AG08396 (cell line): Measurements from ENCODE around the gene ZNF606.
A peak's percentile ranks its signal among the peaks of the same experiment; 100 is the strongest.
"Not testable (repeated sequence)": the region's sequence is repeated elsewhere in the genome, so short reads cannot be mapped to it uniquely, and the experiment has no call there.

ENCODE experiments used
- DNase-seq: peaks from one replicate; pipeline ENCODE4 v3.0.0; 2012; ENCODE audit warnings: low spot score, mixed read lengths

ZNF606 gene

GRCh38 chr19:58009666-58010301, 7.2 kb upstream of the ZNF606 start:
- peak; percentile 85 for DNase-seq

GRCh38 chr19:58009301-58009665, 6.7 kb upstream of the ZNF606 start:
- DNase-seq: no peak

GRCh38 chr19:58008877-58009276, 6.3 kb upstream of the ZNF606 start:
- not testable (repeated sequence) for DNase-seq

- no peak for DNase-seq
Measured at GRCh38 chr19:58007285-58007684, 4.7 kb upstream of the ZNF606 start.

GRCh38 chr19:58003174-58003828, 681 bp upstream of the ZNF606 start:
- DNase-seq: no peak

GRCh38 chr19:58001895-58002369, 688 bp downstream of the ZNF606 start:
- peak; percentile 47 for DNase-seq

- no peak for DNase-seq
Measured at GRCh38 chr19:58000677-58001076, 1.9 kb downstream of the ZNF606 start.

GRCh38 chr19:57992841-57993240, 9.8 kb downstream of the ZNF606 start:
- DNase-seq: no peak

GRCh38 chr19:57978586-57979289, 23.9 kb downstream of the ZNF606 start:
- no peak for DNase-seq

GRCh38 chr19:57974434-57974833, 28.2 kb downstream of the ZNF606 start, which contains the start of gene C19orf18:
C19orf18 (minus strand) TSS chr19:57974534; CDS start chr19:57974432, 102 bp downstream.
- no peak for DNase-seq

GRCh38 chr19:57964761-57965160, 37.9 kb downstream of the ZNF606 start:
- DNase-seq: no peak

GRCh38 chr19:57961785-57962184, 40.8 kb downstream of the ZNF606 start:
- no peak for DNase-seq

GRCh38 chr19:57954996-57955395, 47.6 kb downstream of the ZNF606 start:
- no peak for DNase-seq

GRCh38 chr19:57949702-57950101, 52.9 kb downstream of the ZNF606 start:
- DNase-seq: no peak

- no peak for DNase-seq
Measured at GRCh38 chr19:57949296-57949695, 53.3 kb downstream of the ZNF606 start.

GRCh38 chr19:57947419-57948134, 55.0 kb downstream of the ZNF606 start, which contains the start of gene ZNF256:
ZNF256 (minus strand) TSS chr19:57947706; CDS start chr19:57947474, 232 bp downstream.
- DNase-seq: peak; percentile 98

GRCh38 chr19:57947088-57947418, 55.6 kb downstream of the ZNF606 start:
- DNase-seq: peak; percentile 7

- DNase-seq: no peak
Measured at GRCh38 chr19:57946316-57946715, 56.3 kb downstream of the ZNF606 start.

GRCh38 chr19:57941593-57941992, 61.0 kb downstream of the ZNF606 start:
- no peak for DNase-seq

GRCh38 chr19:57935731-57936130, 66.9 kb downstream of the ZNF606 start:
- DNase-seq: no peak

GRCh38 chr19:57934820-57935665, 67.6 kb downstream of the ZNF606 start, which contains the start of gene ZNF418:
ZNF418 (minus strand) TSS chr19:57935402; CDS start chr19:57933822, 1,580 bp downstream.
- DNase-seq: peak; percentile 70
